NCI-H2171 (cell line): ENCODE measurements around the gene LUZP2.
"Not testable (repeated sequence)": the region's sequence is repeated elsewhere in the genome, so short reads cannot be mapped to it uniquely, and the experiment has no call there.

Experiments used
- DNase-seq: peaks from one replicate; lab custom pipeline; 2025; lab: John Stamatoyannopoulos, UW

LUZP2 gene

GRCh38 chr11:24820541-24820940 lies 323.7 kb downstream of the LUZP2 start:
- no peak for DNase-seq

GRCh38 chr11:24828938-24829605 lies 332.2 kb downstream of the LUZP2 start:
- no peak for DNase-seq

GRCh38 chr11:24833573-24833972 lies 336.7 kb downstream of the LUZP2 start:
- DNase-seq = no peak

GRCh38 chr11:24837112-24837511 lies 340.3 kb downstream of the LUZP2 start:
- no peak for DNase-seq

GRCh38 chr11:24842308-24842707 lies 345.5 kb downstream of the LUZP2 start:
- DNase-seq = no peak

- DNase-seq = no peak
Measured at GRCh38 chr11:24844406-24844805, 347.6 kb downstream of the LUZP2 start.

- DNase-seq = no peak
Measured at GRCh38 chr11:24848857-24849256, 352.0 kb downstream of the LUZP2 start.

- no peak for DNase-seq
Measured at GRCh38 chr11:24855951-24856350, 359.1 kb downstream of the LUZP2 start.

- no peak for DNase-seq
Measured at GRCh38 chr11:24859801-24860300, 363.0 kb downstream of the LUZP2 start.

- no peak for DNase-seq
Measured at GRCh38 chr11:24861440-24861839, 364.6 kb downstream of the LUZP2 start.

GRCh38 chr11:24866743-24867142 lies 369.9 kb downstream of the LUZP2 start:
- DNase-seq = no peak

GRCh38 chr11:24870048-24870447 lies 373.2 kb downstream of the LUZP2 start:
- DNase-seq = no peak

GRCh38 chr11:24872186-24872585 lies 375.3 kb downstream of the LUZP2 start:
- no peak for DNase-seq

- DNase-seq = no peak
Measured at GRCh38 chr11:24872651-24873311, 375.9 kb downstream of the LUZP2 start.

GRCh38 chr11:24880962-24881361 lies 384.1 kb downstream of the LUZP2 start:
- DNase-seq = no peak

GRCh38 chr11:24885580-24886173 lies 388.8 kb downstream of the LUZP2 start:
- no peak for DNase-seq

GRCh38 chr11:24886880-24887619 lies 390.2 kb downstream of the LUZP2 start:
- no peak for DNase-seq

GRCh38 chr11:24890426-24890825 lies 393.6 kb downstream of the LUZP2 start:
- DNase-seq = no peak

GRCh38 chr11:24891845-24892492 lies 395.1 kb downstream of the LUZP2 start:
- not testable (repeated sequence) for DNase-seq

GRCh38 chr11:24896118-24896835 lies 399.4 kb downstream of the LUZP2 start:
- DNase-seq = no peak

- DNase-seq = no peak
Measured at GRCh38 chr11:24900514-24900913, 403.7 kb downstream of the LUZP2 start.
